H4 (cell line): ENCODE results near the gene LYRM9. TPM values are rescaled to one million over a fixed set of nuclear protein-coding genes. Genes with fewer than 3 reads are reported as not detected.
"Not testable (repeated sequence)": the region's sequence is repeated elsewhere in the genome, so short reads cannot be mapped to it uniquely, and the experiment has no call there.

ENCODE experiments used
- DNase-seq: peaks from one replicate; pipeline ENCODE4 v3.0.0-alpha.2; 2015; ENCODE audit warnings: low spot score
- total RNA-seq: library from RNA; depleted of rRNA; stranded (reverse); fragments of >200 nt; shearing (Covaris generic); gene quantifications from 2 replicates; pipeline ENCODE4 v1.2.3, GENCODE V29; 2014

Gene LYRM9
- total RNA-seq, 1 experiment from 2014 or later: 3.9 TPM

DNA sequence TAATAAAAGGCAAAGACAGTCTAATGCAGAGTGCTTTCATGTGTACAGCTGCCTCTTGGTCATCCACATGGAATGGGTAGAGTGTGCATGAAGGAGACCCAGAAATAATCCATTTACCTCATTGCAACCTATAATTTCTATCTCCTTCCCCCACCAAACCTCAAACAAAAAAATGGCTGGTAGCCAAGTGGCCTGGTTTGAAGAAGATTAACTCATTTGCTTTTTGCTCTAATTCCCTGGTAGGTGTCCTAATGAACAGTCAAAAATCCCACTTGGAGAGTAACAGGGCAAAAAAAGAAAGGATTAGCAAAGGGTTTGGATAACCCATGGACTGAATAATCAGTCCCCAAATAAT is 13.0 kb upstream of the LYRM9 start:
- DNase-seq: no peak

DNA sequence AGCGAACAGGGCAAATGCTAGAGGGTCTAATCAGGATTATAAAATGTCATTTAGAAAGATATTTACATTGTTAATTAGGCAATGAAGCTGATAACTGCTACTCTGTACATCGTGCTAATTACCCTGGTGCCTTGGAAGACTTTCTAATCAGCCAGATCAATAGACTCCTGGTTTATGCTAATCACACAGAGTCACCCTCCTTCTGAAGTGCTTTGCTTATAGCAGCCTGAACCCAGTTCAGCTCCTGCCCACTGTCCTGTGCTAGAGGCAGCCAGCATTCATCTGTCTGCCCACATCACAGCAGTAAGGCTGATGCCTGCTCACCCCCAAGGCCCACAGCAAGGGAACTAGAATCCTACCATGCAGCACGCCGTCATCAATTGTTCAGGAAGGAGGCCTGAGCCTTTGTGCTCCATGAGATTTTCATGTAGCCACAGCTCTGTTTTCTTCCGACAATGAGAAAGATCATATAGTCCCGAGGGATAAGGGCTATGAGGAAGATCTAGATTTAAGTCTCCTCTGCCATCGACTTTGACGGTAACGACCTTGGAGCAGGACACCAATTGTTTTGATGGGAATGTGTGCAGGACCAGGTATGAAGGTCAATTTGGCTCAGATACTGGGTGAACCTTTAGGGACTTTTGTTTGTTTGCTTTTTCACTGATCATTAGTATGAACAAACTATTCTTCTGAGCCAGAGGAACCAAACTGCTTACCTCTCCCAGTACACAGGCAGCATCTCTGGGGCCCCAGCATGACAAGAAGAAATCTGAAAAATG is 12.5 kb upstream of the LYRM9 start:
- no peak for DNase-seq

DNA sequence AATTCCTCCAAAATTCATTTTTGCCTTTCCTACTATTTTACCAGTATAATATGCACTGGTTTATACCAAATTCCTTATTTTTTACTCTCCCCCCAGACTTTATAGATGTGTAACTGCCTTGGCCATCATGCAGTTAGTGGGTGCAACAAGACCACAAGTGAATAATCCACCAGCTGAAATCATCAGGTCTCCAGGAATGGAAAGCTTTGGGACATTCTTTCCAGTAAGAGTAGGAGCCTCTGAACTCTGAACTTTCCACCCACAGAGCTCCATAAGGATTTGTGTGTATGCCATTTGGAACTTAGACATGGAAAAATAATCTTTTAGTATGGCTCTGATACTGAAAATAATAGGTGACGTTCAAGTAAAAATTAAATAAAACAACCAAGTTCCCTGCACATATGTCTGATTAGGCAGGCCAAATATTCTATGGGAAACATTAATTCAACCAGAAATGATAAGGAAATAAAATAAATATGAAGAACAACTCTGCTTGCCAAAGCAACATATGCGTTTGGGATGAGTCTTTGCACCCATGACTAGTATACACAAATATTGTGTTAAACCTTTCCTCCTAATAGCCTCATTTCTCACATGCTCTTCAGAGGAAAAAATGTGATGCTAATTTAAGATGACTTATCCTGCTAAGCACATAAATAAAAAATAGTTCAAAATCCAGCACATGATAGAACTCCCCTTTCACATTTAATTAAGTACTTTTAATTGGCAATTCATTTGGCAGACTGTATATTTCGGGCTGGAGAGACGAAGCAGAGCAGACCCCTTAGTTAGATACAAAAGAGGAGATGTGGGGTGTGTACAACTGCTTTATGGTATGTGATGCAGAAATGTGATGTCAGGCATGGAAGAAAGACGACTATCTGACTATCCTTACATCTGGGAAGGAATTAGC is 11.6 kb upstream of the LYRM9 start:
- DNase-seq: no peak

DNA sequence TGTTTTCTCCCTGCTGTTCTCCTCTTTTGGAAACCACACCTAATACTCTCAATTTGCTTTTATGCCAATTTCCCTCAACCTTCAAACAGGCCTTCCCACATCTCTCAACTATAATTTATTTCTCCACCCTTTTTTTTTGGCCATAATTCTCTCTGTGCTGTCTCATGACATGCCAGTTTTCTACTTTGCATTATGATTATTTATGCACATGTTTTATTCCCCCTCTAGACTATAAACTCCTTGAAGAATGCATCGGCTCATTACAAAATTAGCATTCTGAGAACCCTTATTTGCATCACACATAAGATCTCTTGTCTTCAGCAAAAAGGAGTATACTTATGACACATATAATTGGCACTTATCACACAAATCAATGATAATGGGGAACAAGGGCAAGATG is 10.9 kb upstream of the LYRM9 start:
- DNase-seq: no peak

DNA sequence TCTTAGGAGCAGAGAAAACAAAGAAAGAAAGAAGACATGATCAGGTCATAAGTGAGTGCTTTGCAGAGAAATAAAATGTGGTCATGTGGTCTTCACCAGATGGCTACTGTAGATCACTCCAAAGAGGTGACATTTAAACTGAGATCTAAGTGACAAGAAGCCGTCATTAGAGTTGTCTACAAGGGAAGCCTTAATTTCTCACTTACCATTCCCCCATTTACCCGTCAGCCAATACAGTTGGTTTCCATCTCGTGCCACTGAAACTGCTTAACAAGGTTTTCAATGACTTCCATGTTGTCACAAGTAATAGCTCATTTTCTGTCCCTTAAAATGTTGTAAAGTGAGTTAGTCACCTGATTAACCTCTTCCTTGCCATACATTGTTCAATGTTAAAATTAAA is 6.4 kb upstream of the LYRM9 start:
- DNase-seq: no peak

DNA sequence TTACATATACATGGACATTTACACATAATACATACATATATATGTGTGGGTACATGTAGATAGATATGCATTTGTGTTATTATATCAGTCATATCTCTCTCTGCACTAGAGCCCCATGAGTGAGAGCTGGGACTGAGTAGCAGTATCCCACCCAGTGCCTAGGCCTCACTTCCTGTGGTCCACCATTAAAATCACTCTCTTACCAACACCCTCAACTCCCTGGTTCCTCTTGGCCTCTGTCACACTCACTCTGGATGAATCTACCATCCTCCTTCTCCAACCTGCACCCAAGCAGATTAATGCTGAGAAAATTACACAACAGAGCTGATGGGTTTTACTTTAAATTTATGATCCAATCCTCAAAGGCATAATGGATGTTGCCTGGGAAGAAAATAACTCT is 4.9 kb upstream of the LYRM9 start:
- DNase-seq: no peak

DNA sequence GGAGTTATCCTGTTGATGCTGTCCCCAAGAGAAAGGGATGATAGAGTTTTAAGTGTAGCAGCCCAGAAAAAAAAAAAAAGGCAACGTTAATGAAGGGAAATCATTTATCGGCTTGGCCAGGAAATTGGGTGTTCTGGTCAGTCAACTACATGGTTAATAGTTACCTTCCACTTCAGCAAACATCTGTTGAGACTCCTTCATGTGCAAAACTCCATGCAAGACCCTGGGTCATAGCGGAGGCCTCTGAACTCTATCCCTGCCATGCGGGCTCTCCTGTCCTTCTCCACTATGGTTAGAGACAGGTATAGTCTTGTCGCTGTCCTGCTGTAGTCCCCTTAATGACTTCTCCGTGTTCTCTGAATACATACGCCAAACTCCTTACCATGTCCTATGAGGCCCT is 3.5 kb upstream of the LYRM9 start:
- no peak for DNase-seq

DNA sequence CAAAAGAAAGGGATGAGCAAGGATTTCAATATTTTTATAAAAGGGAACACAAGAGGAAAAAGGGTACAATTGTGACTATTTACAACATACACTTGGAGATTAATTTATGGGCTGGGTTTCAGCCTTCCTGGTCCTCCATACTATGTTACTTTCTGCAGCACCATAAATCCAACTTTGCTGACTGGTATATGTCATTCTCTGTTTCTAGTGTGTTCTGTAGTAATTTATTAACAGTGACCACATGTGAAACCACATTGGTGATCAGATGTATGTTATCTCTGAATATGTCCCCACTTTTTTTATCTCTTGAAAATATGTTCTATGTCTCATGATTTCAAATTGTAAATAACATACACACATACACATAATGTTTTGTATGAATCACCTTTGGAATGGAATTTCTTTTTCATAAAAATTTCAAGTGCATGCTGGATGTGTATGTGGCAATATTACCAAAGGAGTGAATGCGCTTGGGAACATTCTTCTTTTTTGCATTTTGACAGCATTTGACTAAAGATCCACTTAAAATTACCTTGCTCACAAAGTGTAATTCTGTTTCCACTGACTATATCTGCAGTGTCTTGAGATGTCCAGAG is 2.9 kb upstream of the LYRM9 start:
- no peak for DNase-seq

DNA sequence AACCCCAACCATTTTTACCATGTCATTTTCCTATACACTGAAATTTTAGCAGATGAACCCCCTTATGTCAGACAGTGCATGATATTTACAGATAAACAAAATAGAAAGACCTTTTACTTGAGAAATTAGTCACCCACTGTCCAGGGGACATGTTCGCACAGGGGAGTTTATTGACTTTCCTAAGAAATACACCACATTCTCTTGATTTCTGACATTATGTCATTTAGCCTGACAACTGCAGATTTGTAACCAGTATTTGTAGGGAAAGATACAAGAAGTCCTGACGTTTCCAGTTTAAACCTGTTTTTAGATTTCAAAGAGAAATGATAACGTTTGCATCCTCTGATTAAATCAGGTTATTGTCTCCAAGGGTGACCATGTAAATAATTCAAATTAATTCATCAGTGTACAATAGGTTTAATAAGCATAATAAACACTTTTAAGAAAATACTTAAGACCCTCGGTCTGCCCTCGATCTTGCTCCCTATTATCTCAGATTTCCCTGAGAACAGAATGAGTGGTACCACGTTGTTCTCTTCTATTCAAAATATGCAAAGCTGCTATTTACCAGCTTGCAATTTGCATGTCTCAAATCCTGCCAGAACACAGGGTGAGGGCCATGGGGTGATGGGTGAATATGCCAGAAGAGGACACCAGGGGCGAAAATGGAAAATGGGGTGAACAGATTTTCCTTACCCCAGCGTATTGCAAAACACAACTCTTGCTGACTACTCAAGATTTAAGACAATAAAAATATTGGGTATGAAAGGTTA is 2.1 kb upstream of the LYRM9 start:
- no peak for DNase-seq

DNA sequence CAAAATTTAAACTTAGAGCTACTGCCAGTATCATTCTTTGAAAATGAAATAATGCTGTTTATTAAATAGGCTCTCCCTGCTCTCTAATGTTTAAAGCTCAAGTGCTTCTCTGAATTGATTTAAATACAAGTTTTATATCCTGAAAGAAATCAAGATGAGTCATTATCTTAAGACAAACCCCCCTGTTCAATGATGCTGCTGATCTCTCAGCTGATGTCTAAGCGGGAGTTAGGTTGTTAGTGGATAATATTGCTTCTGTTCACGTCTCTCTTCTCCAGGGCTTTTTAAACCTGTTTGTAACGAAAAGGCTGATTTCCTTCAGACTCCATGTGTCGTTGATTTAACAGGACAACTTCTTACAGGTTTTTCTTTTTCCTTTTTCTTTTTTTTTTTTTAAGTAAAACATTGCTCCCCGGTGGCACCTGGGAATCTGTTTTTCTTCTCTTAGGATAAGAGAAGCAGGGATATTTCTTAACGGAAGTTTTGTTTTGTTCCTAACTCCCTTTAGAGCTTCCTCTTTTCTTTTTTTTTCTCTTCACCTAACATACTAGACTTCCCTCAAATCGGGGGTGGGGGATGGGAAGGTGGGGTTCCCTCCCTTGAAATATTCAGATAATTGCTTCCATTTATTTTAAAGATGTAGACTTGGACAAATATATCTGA is 807 bp upstream of the LYRM9 start:
- no peak for DNase-seq

DNA sequence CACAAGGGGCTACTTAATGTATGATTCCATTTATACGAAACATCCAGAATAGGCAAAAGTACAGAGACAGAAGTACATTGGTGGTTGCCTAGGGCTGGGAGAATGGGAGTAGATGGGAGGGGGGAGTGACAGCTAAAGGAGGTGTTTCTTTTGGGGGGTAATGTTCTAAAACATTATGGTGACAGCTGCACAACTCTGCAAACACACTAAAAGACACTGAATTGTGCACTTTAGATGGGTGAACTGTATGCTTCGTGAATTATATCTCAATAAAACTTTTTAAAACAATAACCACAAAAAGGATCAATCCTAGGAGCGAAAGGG is 661 bp downstream of the LYRM9 start:
- no peak for DNase-seq

DNA sequence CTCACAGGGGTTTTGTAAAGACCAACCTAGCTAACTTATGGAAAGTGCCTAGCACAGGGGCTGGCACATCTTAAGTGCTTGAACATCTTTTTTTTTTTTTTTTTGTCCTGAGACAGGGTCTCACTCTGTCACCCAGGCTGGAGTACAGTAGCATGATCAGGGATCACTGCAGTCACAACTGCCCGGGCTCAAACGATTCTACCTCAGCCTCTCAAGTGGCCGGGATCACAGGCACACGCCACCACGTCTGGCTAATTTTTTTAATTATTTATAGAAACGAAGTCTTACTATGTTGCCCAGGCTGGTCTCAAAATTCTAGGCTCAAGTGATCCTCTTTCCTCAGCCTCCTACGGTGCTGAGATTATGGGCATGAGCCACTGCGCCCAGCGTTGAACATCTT is 1.3 kb downstream of the LYRM9 start:
- no peak for DNase-seq

DNA sequence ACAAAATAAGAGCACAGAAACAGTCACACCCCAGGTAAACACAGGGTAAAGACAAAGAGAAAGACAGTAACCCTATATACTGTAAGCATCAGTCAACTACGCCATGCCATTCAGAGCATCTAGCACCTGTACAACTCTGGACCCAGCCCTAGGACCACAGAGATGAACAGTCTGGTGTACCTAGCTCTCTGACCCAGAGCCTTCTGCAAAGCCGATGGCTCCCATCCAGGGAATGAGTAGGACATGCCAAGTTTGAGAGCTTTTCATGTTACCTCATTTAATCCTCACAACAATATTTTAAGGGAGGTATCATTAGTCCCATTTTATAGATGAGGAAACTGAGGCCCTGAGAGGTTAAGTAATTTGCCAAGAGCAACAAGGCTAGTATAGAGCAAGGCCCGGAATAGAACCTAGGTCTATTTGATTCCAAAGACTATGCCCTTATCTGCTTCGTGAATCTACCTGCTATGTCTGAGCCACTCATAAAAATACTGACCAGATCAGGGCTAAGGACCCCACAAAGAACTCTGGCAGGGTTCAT is 3.4 kb downstream of the LYRM9 start:
- DNase-seq: no peak

DNA sequence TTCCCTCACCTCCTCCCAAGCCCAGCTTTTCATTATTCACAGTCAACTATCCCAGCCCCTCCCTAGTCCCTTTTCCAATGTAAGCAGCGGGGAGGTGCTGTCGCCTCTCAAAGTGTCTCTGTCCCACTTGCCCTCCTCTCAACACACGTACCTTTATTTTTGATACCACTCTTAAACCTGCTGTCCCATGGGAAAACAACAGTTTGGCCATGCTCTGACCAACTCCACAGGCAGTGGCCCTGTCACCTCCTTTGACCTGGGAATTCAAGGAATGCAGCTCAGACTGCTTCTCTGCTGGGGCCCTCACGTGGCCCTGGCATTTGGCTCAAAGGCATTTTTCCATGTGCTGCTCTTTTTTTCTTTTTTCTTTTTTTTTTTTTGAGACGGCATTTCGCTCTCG is 4.2 kb downstream of the LYRM9 start:
- no peak for DNase-seq

DNA sequence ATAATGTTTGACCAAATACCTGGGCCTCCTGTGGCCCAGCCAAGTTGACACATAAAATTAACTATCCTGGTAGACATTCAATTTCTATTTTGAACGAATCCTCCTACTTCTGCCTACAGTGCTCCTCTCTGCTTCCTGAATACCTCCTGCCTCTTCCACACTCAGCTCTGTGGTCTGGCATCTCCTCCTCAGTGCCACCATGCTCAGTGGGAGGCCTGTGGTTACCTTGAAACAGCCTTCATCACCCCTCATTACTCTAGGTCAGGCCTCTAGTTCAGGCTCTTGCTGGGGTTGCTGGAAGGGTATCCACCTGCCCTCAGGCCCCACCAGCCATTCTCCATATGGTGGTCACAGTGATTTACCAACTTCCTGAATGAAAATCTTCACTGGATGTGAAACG is 5.1 kb downstream of the LYRM9 start:
- no peak for DNase-seq

DNA sequence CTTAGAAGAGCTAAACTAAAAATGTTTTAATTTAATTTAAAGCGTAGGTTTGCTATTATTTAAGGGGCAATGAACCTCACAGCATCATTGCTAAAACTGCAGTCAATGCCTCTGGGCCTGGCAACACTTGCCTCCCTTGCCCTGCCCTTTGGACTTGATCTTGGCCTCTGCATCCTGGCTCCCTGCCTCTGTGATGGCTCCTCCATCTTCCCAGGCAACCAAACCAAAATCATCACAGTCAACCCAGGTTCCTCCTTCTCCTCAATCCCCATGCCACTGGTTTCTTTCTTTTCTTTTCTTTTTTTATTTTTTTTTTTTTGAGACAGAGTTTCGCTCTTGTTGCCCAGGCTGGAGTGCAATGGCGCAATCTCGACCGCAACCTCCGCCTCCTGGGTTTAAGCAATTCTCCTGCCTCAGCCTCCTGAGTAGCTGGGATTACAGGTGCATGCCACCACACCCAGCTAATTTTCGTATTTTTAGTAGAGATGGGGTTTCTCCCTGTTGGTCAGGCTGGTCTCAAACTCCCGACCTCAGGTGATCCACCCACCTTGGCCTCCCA is 6.7 kb downstream of the LYRM9 start:
- DNase-seq: not testable (repeated sequence)

DNA sequence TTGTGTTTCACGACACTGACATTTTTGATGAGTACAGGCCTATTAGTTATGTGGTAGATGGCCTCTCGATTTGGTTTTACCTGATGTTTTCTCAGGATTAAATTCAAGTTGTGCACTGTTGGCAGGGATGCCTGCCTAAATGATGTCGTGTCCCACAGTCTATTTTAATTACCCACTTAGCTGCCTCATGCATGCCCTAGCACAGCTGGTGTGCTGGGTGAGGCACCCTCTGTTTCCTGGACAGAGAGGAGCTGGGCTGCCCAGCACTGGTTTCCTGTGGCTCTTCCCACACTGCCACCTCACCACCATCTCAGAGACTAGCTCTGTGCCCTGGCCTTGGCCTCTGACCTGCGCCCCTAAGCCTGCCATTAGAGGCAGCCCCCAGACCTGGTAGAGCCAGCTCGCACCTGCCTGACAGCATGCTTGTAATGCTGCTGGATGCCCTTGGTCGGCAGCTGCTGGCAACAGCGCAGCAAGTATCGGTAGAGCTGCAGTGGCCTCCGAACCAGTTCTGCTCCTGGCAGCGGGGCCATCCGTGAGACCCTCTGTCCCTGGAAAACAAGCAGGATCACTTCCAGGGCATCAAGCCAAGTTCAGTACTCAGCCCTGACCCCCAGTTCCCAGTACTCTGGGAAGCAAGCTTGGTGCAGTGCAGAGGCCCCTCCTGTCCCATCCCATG is 10.9 kb downstream of the LYRM9 start:
- DNase-seq: no peak

DNA sequence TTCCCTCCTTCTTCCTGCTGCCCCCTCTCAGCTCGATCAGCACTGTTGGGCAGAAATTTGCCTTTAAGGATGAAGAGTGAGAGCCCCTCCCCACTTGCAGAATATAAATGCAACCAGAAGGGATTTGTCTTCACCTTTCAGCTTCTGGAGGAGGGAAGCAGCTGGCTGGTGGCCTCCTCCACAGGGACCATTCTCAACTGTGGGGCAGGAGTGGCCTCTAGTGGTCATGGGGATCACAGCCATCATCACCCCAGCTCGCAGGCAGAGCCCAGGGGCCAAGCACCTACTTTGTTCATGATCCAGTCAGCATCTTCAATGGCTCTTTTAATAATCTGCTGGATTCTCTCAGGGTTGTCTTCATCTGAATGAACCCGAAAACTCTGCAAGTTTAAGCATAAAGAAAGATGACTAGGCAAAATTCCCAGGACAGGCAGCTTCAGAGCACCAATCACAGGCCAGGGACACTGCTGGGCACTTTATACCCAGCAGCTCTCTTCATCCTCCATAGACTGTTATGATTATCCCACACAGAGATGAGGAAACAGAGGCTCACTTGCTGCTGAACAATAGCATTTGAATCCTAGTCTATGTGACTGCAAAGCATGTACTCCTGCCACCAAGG is 13.1 kb downstream of the LYRM9 start:
- peak; percentile 59 for DNase-seq

DNA sequence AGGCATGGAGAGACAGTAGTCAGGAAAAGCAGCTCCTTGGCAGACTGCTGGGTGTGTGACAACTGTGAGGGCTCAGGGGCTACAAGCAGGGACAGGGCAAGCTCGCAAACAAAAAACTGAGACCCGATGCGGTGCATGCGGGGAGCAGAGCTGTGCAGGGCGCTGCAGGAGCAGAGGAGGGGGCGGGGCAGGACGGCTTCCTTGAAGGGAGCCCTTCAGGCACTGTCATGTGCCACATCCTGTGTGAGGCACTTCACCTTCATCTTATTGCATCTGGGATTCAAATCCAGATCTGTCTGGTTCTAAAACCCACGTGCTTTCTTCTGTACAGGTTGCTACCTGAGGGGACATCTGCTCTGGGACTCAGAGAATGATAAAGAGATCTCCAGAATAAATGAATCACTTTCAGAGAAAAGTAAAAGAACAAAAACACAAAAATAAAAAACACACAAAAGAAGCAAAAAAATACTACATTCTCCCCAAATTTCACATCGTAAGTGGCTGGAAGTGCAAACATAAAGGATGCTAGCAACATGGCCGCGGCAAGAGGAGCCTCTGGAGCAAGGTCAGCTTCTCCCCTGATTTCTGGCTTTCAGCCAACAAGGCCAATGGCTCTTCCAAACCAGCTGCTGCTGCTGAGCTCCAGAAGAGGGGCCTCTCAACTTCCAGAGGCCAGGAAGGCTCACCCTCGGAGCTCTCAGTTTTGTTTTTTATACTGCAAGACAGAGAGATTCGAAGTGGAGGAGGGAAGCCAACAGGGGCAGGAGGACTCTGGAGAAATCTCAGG is 14.2 kb downstream of the LYRM9 start:
- DNase-seq: no peak
